WTC11 (cell line): Measurements from ENCODE around the gene PRKN. TPM values are rescaled to one million over a fixed set of nuclear protein-coding genes. Genes with fewer than 3 reads are reported as not detected.

Experiments
- ATAC-seq: fragments of 200-7000 bp; cut with Tn5 transposase; 2 replicates; pipeline ENCODE4 v1.10.0; 2021; ENCODE audit warnings: mild to moderate bottlenecking, moderate library complexity
- CTCF ChIA-PET: fragments of 300-600 bp; sonication (Branson Sonifier 250); formaldehyde crosslinking; loops from one replicate; lab custom pipeline; 2021; ENCODE audit warnings: antibody characterized with exemption; lab: Charles Lee
- POLR2A ChIA-PET: fragments of 350-600 bp; sonication (Branson Sonifier 250); formaldehyde crosslinking; loops from one replicate; lab custom pipeline; 2021; ENCODE audit warnings: antibody characterized with exemption; lab: Charles Lee
- DNase-seq: peaks from one replicate; pipeline ENCODE4 v3.0.0; 2021; ENCODE audit warnings: low spot score
- H3K27ac Mint-ChIP-seq: 2 replicates; pipeline ENCODE4 v1.8.0; 2021; ENCODE audit warnings: mixed read lengths
- H3K27me3 Mint-ChIP-seq: 2 replicates; pipeline ENCODE4 v1.8.0; 2021; ENCODE audit warnings: low read depth, mild to moderate bottlenecking, moderate library complexity, mixed read lengths
- H3K36me3 Mint-ChIP-seq: 2 replicates; pipeline ENCODE4 v1.8.0; 2021; ENCODE audit warnings: mixed read lengths
- H3K4me1 Mint-ChIP-seq: 2 replicates; pipeline ENCODE4 v1.8.0; 2022; ENCODE audit warnings: mixed read lengths
- H3K4me3 Mint-ChIP-seq: 2 replicates; pipeline ENCODE4 v1.8.0; 2021; ENCODE audit warnings: mild to moderate bottlenecking, moderate library complexity, mixed read lengths
- H3K9me3 Mint-ChIP-seq: 2 replicates; pipeline ENCODE4 v1.8.0; 2021; ENCODE audit warnings: mixed read lengths
- CTCF ChIP-seq: fragments of 200-600 bp; IDR thresholded peaks from 2 replicates; pipeline ENCODE4 v1.8.0; 2022; ENCODE audit warnings: antibody characterized with exemption
- ESRRA ChIP-seq: sonication (generic); formaldehyde crosslinking; IDR thresholded peaks from 2 replicates; pipeline ENCODE4 v1.8.1; 2022; ENCODE audit warnings: mild to moderate bottlenecking, missing genetic modification reagents, borderline replicate concordance
- FOXP1 ChIP-seq: sonication (generic); formaldehyde crosslinking; IDR thresholded peaks from 2 replicates; pipeline ENCODE4 v1.8.0; 2022; ENCODE audit warnings: missing genetic modification reagents, mild to moderate bottlenecking, moderate library complexity, borderline replicate concordance
- GABPB1 ChIP-seq: sonication (generic); formaldehyde crosslinking; IDR thresholded peaks from 2 replicates; pipeline ENCODE4 v1.8.1; 2023; ENCODE audit warnings: mild to moderate bottlenecking, missing genetic modification reagents
- HMGXB4 ChIP-seq: sonication (generic); formaldehyde crosslinking; IDR thresholded peaks from 2 replicates; pipeline ENCODE4 v1.8.1; 2023; ENCODE audit warnings: mild to moderate bottlenecking, moderate library complexity, missing genetic modification reagents
- MXD4 ChIP-seq: fragments of 250-450 bp; sonication (Bioruptor Pico); IDR thresholded peaks from 2 replicates; pipeline ENCODE4 v1.8.0; 2021; ENCODE audit warnings: mild to moderate bottlenecking, moderate library complexity, borderline replicate concordance
- MYBL2 ChIP-seq: sonication (generic); formaldehyde crosslinking; IDR thresholded peaks from 2 replicates; pipeline ENCODE4 v1.8.1; 2023; ENCODE audit warnings: mild to moderate bottlenecking, moderate library complexity, missing genetic modification reagents
- NFYB ChIP-seq: sonication (generic); formaldehyde crosslinking; conservative IDR thresholded peaks from 2 replicates; pipeline ENCODE4 v1.8.0; 2022; ENCODE audit warnings: low read depth, missing genetic modification reagents
- PREB ChIP-seq: sonication (generic); formaldehyde crosslinking; IDR thresholded peaks from 2 replicates; pipeline ENCODE4 v1.8.1; 2022; ENCODE audit warnings: mild to moderate bottlenecking, missing genetic modification reagents, moderate library complexity, borderline replicate concordance
- SMAD3 ChIP-seq: sonication (generic); formaldehyde crosslinking; IDR thresholded peaks from 2 replicates; pipeline ENCODE4 v1.8.0; 2022; ENCODE audit warnings: missing genetic modification reagents, mild to moderate bottlenecking, borderline replicate concordance
- TEAD1 ChIP-seq: sonication (generic); formaldehyde crosslinking; IDR thresholded peaks from 2 replicates; pipeline ENCODE4 v1.8.0; 2022; ENCODE audit warnings: mild to moderate bottlenecking, missing genetic modification reagents
- ZNF416 ChIP-seq: fragments of 250-450 bp; sonication (Bioruptor Pico); IDR thresholded peaks from 2 replicates; pipeline ENCODE4 v1.9.0; 2021; ENCODE audit warnings: mild to moderate bottlenecking, inconsistent platforms
- ZNF512 ChIP-seq: sonication (generic); formaldehyde crosslinking; IDR thresholded peaks from 2 replicates; pipeline ENCODE4 v1.8.1; 2022; ENCODE audit warnings: missing genetic modification reagents, borderline replicate concordance
- total RNA-seq: library from RNA; stranded (reverse); gene quantifications from 3 replicates; pipeline ENCODE4 v1.2.3, GENCODE V29; 2021
- TF ChIP-seq, protein P1 (sequence below): sonication (generic); formaldehyde crosslinking; IDR thresholded peaks from 2 replicates; pipeline ENCODE4 v1.8.1; 2023; ENCODE audit warnings: mild to moderate bottlenecking, missing genetic modification reagents
- TF ChIP-seq, protein P2 (sequence below): sonication (generic); formaldehyde crosslinking; IDR thresholded peaks from 2 replicates; pipeline ENCODE4 v1.8.0; 2022; ENCODE audit warnings: mild to moderate bottlenecking, missing genetic modification reagents
- TF ChIP-seq, protein P3 (sequence below): sonication (generic); formaldehyde crosslinking; IDR thresholded peaks from 2 replicates; pipeline ENCODE4 v1.8.0; 2022; ENCODE audit warnings: mild to moderate bottlenecking, missing genetic modification reagents

PRKN gene
- total RNA-seq, 1 experiment from 2014 or later, result 0.59 TPM

GRCh38 chr6:162056061-162056460 is 671.5 kb downstream of the PRKN start:
- no peaks in the 10 kb centered on the region for H3K36me3 Mint-ChIP-seq

More at GRCh38 chr6:162056061-162056460, 671.5 kb downstream of the PRKN start:
- Mint-ChIP-seq H3K4me1 (peaks cover 14% of the 10 kb centered on the region), H3K9me3 (no peaks in the 10 kb centered on the region), H3K4me3 (no peak overlapping the region), H3K27me3 (no peaks in the 10 kb centered on the region), H3K27ac (no peak overlapping the region)
- no peak for ATAC-seq
- TF ChIP-seq HMGXB4 (CRISPR knock-in tag) (no peak), ZNF512 (no peak), GABPB1 (CRISPR knock-in tag) (no peak), MYBL2 (CRISPR knock-in tag) (no peak), PREB (CRISPR knock-in tag) (no peak), CTCF (no peak), SMAD3 (no peak), ZNF416 (CRISPR knock-in tag) (no peak), MXD4 (CRISPR knock-in tag) (no peak), TEAD1 (CRISPR knock-in tag) (no peak), NFYB (CRISPR knock-in tag) (no peak), FOXP1 (CRISPR knock-in tag) (no peak), ESRRA (CRISPR knock-in tag) (no peak)
- TF ChIP-seq, protein P1, sequence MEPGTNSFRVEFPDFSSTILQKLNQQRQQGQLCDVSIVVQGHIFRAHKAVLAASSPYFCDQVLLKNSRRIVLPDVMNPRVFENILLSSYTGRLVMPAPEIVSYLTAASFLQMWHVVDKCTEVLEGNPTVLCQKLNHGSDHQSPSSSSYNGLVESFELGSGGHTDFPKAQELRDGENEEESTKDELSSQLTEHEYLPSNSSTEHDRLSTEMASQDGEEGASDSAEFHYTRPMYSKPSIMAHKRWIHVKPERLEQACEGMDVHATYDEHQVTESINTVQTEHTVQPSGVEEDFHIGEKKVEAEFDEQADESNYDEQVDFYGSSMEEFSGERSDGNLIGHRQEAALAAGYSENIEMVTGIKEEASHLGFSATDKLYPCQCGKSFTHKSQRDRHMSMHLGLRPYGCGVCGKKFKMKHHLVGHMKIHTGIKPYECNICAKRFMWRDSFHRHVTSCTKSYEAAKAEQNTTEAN (CRISPR knock-in tag), result no peak
- TF ChIP-seq, protein P2, sequence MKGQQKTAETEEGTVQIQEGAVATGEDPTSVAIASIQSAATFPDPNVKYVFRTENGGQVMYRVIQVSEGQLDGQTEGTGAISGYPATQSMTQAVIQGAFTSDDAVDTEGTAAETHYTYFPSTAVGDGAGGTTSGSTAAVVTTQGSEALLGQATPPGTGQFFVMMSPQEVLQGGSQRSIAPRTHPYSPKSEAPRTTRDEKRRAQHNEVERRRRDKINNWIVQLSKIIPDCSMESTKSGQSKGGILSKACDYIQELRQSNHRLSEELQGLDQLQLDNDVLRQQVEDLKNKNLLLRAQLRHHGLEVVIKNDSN (CRISPR knock-in tag), result no peak
- TF ChIP-seq, protein P3, sequence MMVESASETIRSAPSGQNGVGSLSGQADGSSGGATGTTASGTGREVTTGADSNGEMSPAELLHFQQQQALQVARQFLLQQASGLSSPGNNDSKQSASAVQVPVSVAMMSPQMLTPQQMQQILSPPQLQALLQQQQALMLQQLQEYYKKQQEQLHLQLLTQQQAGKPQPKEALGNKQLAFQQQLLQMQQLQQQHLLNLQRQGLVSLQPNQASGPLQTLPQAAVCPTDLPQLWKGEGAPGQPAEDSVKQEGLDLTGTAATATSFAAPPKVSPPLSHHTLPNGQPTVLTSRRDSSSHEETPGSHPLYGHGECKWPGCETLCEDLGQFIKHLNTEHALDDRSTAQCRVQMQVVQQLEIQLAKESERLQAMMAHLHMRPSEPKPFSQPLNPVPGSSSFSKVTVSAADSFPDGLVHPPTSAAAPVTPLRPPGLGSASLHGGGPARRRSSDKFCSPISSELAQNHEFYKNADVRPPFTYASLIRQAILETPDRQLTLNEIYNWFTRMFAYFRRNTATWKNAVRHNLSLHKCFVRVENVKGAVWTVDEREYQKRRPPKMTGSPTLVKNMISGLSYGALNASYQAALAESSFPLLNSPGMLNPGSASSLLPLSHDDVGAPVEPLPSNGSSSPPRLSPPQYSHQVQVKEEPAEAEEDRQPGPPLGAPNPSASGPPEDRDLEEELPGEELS (CRISPR knock-in tag), result no peak
- ChIA-PET CTCF (interaction anchor here (0.6 kb wide), 2 partner anchors 241 to 657 kb away, joined by 3 to 5 read pairs; no protein-coding TSS in a partner anchor), POLR2A (no interaction called here)
- DNase-seq, result no peak
